Liver (tissue), 9 donors: ENCODE data around the gene ALKBH4. TPM values are rescaled to one million over a fixed set of nuclear protein-coding genes. Genes with fewer than 3 reads are reported as not detected.

Source experiments
- DNase-seq: peaks from one replicate; pipeline ENCODE4 v3.0.0-alpha.2; 2017; ENCODE audit warnings: low spot score
- H3K27ac ChIP-seq, 2 donors: one replicate each; pipeline ENCODE4 v1.7.0; 2013; ENCODE audit warnings: inconsistent platforms in 2 of 2, low read length in 2 of 2, control low read depth in 1 of 2, low read depth in 1 of 2, mild to moderate bottlenecking in 1 of 2
- H3K27me3 ChIP-seq, 4 donors: one replicate each; pipeline versions ENCODE4 v1.6.1 to v1.7.0; 2013; ENCODE audit warnings: low read length in 3 of 4, inconsistent platforms in 1 of 4, mild to moderate bottlenecking in 1 of 4, moderate library complexity in 1 of 4; ENCODE audit not compliant: control insufficient read depth in 4 of 4, insufficient read depth in 4 of 4
- H3K36me3 ChIP-seq, 4 donors: one replicate each; pipeline versions ENCODE4 v1.6.1 to v1.7.0; 2013; ENCODE audit warnings: low read length in 3 of 4, mild to moderate bottlenecking in 3 of 4, low read depth in 1 of 4, moderate library complexity in 1 of 4; ENCODE audit not compliant: control insufficient read depth in 4 of 4, insufficient read depth in 3 of 4
- H3K4me1 ChIP-seq, 4 donors: one replicate each; pipeline versions ENCODE4 v1.6.1 to v1.7.0; 2013; ENCODE audit warnings: low read length in 3 of 4, mild to moderate bottlenecking in 3 of 4, moderate library complexity in 1 of 4; ENCODE audit not compliant: control insufficient read depth in 4 of 4, insufficient read depth in 4 of 4
- H3K4me3 ChIP-seq, 3 donors: one replicate each; pipeline versions ENCODE4 v1.6.1 to v1.7.0; 2013; ENCODE audit warnings: low read length in 3 of 3, control low read depth in 1 of 3, low read depth in 1 of 3, mild to moderate bottlenecking in 1 of 3
- H3K9ac ChIP-seq, 2 donors: one replicate each; pipeline ENCODE4 v1.7.0; 2013; ENCODE audit warnings: low read length in 2 of 2, mild to moderate bottlenecking in 2 of 2, moderate library complexity in 2 of 2, control low read depth in 1 of 2, low read depth in 1 of 2
- H3K9me3 ChIP-seq, 4 donors: one replicate each; pipeline versions ENCODE4 v1.6.1 to v1.7.0; 2013; ENCODE audit warnings: low read length in 3 of 4; ENCODE audit not compliant: control insufficient read depth in 4 of 4
- ATF3 ChIP-seq: IDR thresholded peaks from 2 replicates; pipeline ENCODE4 v1.6.1; 2016; ENCODE audit warnings: antibody characterized with exemption
- CTCF ChIP-seq: fragments of 150-350 bp; IDR thresholded peaks from 2 replicates; pipeline ENCODE4 v1.5.1; 2017; ENCODE audit warnings: improper control_type of control experiment, low read depth, low read length; ENCODE audit not compliant: missing input control
- EGR1 ChIP-seq, 2 donors: IDR thresholded peaks; 2 replicates each; pipeline ENCODE4 v1.6.1; 2016 to 2018; ENCODE audit warnings: antibody characterized with exemption in 2 of 2, low read depth in 2 of 2
- FOXA1 ChIP-seq: IDR thresholded peaks from 2 replicates; pipeline ENCODE4 v1.6.1; 2016; ENCODE audit warnings: antibody characterized with exemption
- FOXA2 ChIP-seq: IDR thresholded peaks from 2 replicates; pipeline ENCODE4 v1.6.1; 2016; ENCODE audit warnings: antibody characterized with exemption
- GABPA ChIP-seq, 2 donors: IDR thresholded peaks in 1 of 2; conservative IDR thresholded peaks in 1 of 2; 2 replicates each; pipeline ENCODE4 v1.6.1; 2016; ENCODE audit warnings: antibody characterized with exemption in 2 of 2, mild to moderate bottlenecking in 1 of 2, moderate library complexity in 1 of 2
- HNF4A ChIP-seq, 2 donors: conservative IDR thresholded peaks; 2 replicates each; pipeline ENCODE4 v1.6.1; 2016; ENCODE audit warnings: antibody characterized with exemption in 2 of 2, mild to moderate bottlenecking in 2 of 2
- HNF4G ChIP-seq: IDR thresholded peaks from 2 replicates; pipeline ENCODE4 v1.6.1; 2016; ENCODE audit warnings: antibody characterized with exemption
- JUND ChIP-seq, 2 donors: IDR thresholded peaks; 2 replicates each; pipeline ENCODE4 v1.6.1; 2016; ENCODE audit warnings: antibody characterized with exemption in 2 of 2
- RAD21 ChIP-seq, 2 donors: IDR thresholded peaks; 2 replicates each; pipeline ENCODE4 v1.6.1; 2016; ENCODE audit warnings: antibody characterized with exemption in 2 of 2, mild to moderate bottlenecking in 2 of 2
- REST ChIP-seq: IDR thresholded peaks from 2 replicates; pipeline ENCODE4 v1.6.1; 2016; ENCODE audit warnings: antibody characterized with exemption, mild to moderate bottlenecking
- RXRA ChIP-seq, 2 donors: IDR thresholded peaks; 2 replicates each; pipeline ENCODE4 v1.6.1; 2017 to 2018; ENCODE audit warnings: antibody characterized with exemption in 2 of 2, mild to moderate bottlenecking in 1 of 2
- SP1 ChIP-seq: IDR thresholded peaks from 2 replicates; pipeline ENCODE4 v1.6.1; 2018; ENCODE audit warnings: antibody characterized with exemption, mild to moderate bottlenecking
- ZBTB33 ChIP-seq: IDR thresholded peaks from 2 replicates; pipeline ENCODE4 v1.6.1; 2016; ENCODE audit warnings: antibody characterized with exemption
- WGBS: extraction: QIAGEN DNeasy Blood & Tissue Kit; methylation state at CpG from one replicate; pipeline ENCODE4 v1.1.7; 2013; 5-methylcytosine and 5-hydroxymethylcytosine counted together
- polyA plus RNA-seq, 2 donors: library from polyadenylated mRNA; stranded (reverse) in 1 of 2; unstranded in 1 of 2; fragments of 200-250 nt in 1 of 2; fragments of >200 nt in 1 of 2; fragmentation: Nextera tagmentation in 1 of 2; extraction: Ambion mirVana in 1 of 2; gene quantifications; one replicate each; pipeline versions ENCODE4 v1.2.1 to v1.2.3, GENCODE V29; 2013 to 2015
- total RNA-seq, 2 donors: library from RNA; depleted of rRNA; stranded (reverse); fragments of >200 nt; gene quantifications; one replicate each; pipeline ENCODE4 v1.2.3, GENCODE V29; 2014
- donor health status: healthy.
- donor health status: healthy.
- donor health status: healthy.
- donor health status: healthy.
- donor health status: healthy.

The ALKBH4 gene
- total and polyA plus RNA-seq, 4 donors: 5.7 to 8.7 (median 6.9) TPM

- H3K9me3 ChIP-seq: no peaks in the 10 kb centered on the region
- TF ChIP-seq RAD21 (IDR thresholded peaks at IDR 0.05) (no peak), RXRA (IDR thresholded peaks at IDR 0.05) (no peak), JUND (IDR thresholded peaks at IDR 0.05) (no peak), SP1 (no peak), ZBTB33 (no peak), FOXA1 (no peak), REST (no peak)
- peaks cover 6 to 32% (median 8%) of the 10 kb centered on the region in 4 donors for H3K36me3 ChIP-seq
- no peak overlapping the region for H3K27ac ChIP-seq
- DNase-seq: no peak
- H3K4me3 ChIP-seq: no peak overlapping the region
- H3K4me1 ChIP-seq: peaks cover 3 to 14% (median 10%) of the 10 kb centered on the region in 4 donors
- no peaks in the 10 kb centered on the region for H3K27me3 ChIP-seq
- no peak overlapping the region for H3K9ac ChIP-seq
- 89% methylated on average over 8 of the region's 8 CpGs for WGBS
Observed at GRCh38 chr7:102460467-102460866, 4.2 kb downstream of the ALKBH4 start.

- no peak for TF ChIP-seq HNF4G
- no peak for TF ChIP-seq ATF3
- TF ChIP-seq FOXA2: no peak
- TF ChIP-seq EGR1 (IDR thresholded peaks at IDR 0.05; ENCODE audit: low read depth in 2 of 2): no peak
- H3K9ac ChIP-seq: no peak overlapping the region
- peaks cover 3 to 10% (median 9%) of the 10 kb centered on the region in 4 donors for H3K4me1 ChIP-seq
- H3K27me3 ChIP-seq: no peaks in the 10 kb centered on the region
- WGBS: 80% methylated on average over 24 of the region's 24 CpGs
- no peak overlapping the region for H3K27ac ChIP-seq
- H3K36me3 ChIP-seq: peaks cover 6 to 35% (median 9%) of the 10 kb centered on the region in 4 donors
- no peak for DNase-seq
- H3K9me3 ChIP-seq: no peaks in the 10 kb centered on the region
- no peak overlapping the region for H3K4me3 ChIP-seq
Observed at GRCh38 chr7:102459221-102459844, 5.3 kb downstream of the ALKBH4 start.

- DNase-seq: no peak
- H3K4me3 ChIP-seq: no peak overlapping the region
- no peak for TF ChIP-seq RXRA (IDR thresholded peaks at IDR 0.05)
- TF ChIP-seq CTCF: no peak
- TF ChIP-seq HNF4A (conservative IDR thresholded peaks at IDR 0.05): no peak
- no peak for TF ChIP-seq JUND (IDR thresholded peaks at IDR 0.05)
- no peak for TF ChIP-seq GABPA (IDR thresholded peaks at IDR 0.05 in 1 of 2, conservative IDR thresholded peaks at IDR 0.05 in 1 of 2)
- TF ChIP-seq FOXA2: no peak
- no peak for TF ChIP-seq ATF3
- TF ChIP-seq REST: no peak
- TF ChIP-seq HNF4G: no peak
- no peak overlapping the region for H3K9ac ChIP-seq
- H3K9me3 ChIP-seq: no peaks in the 10 kb centered on the region
- no peaks in the 10 kb centered on the region for H3K4me1 ChIP-seq
- WGBS: 95% methylated on average over 40 of the region's 40 CpGs
- H3K27me3 ChIP-seq: no peaks in the 10 kb centered on the region
- no peak overlapping the region for H3K27ac ChIP-seq
- peaks cover 6 to 35% (median 9%) of the 10 kb centered on the region in 4 donors for H3K36me3 ChIP-seq
Observed at GRCh38 chr7:102457352-102457924, 7.2 kb downstream of the ALKBH4 start.
